Breast epithelium (tissue), 4 donors: ENCODE measurements around the gene BFSP2. TPM values are rescaled to one million over a fixed set of nuclear protein-coding genes. Genes with fewer than 3 reads are reported as not detected.

ENCODE experiments used
- DNase-seq, 2 donors: peaks; one replicate each; pipeline ENCODE4 v3.0.0-alpha.2; 2019; ENCODE audit warnings: low spot score in 2 of 2
- H3K27ac ChIP-seq, 2 donors: fragments of 200-600 bp; sonication (generic) in 1 of 2; one replicate each; pipeline ENCODE4 v1.5.1; 2016 to 2019; ENCODE audit warnings: mild to moderate bottlenecking in 1 of 2
- H3K27me3 ChIP-seq, 2 donors: fragments of 200-600 bp; sonication (generic) in 1 of 2; one replicate each; pipeline versions ENCODE4 v1.5.1 to v1.6.0; 2017 to 2019; ENCODE audit warnings: control low read depth in 1 of 2, mild to moderate bottlenecking in 1 of 2
- H3K36me3 ChIP-seq: fragments of 200-600 bp; one replicate; pipeline ENCODE4 v1.5.1; 2019
- H3K4me1 ChIP-seq, 2 donors: fragments of 200-600 bp; sonication (generic); one replicate each; pipeline ENCODE4 v1.5.1; 2016 to 2019; ENCODE audit warnings: control low read depth in 1 of 2
- H3K4me3 ChIP-seq, 3 donors: fragments of 200-600 bp; sonication (generic); 1 replicate in 2 of 3; 2 replicates in 1 of 3; pipeline ENCODE4 v1.5.1; 2016 to 2019; ENCODE audit warnings: mild to moderate bottlenecking in 3 of 3, moderate library complexity in 2 of 3
- H3K9me3 ChIP-seq, 2 donors: fragments of 200-600 bp; sonication (generic) in 1 of 2; one replicate each; pipeline ENCODE4 v1.5.1; 2016 to 2019; ENCODE audit warnings: control low read depth in 1 of 2
- CTCF ChIP-seq, 3 donors: fragments of 450-650 bp; IDR thresholded peaks; one replicate each; pipeline ENCODE4 v1.5.1; 2016 to 2017; ENCODE audit warnings: antibody characterized with exemption in 3 of 3, mild to moderate bottlenecking in 3 of 3, moderate library complexity in 3 of 3
- POLR2A ChIP-seq: fragments of 450-650 bp; IDR thresholded peaks from one replicate; pipeline ENCODE4 v1.6.1; 2016; ENCODE audit warnings: antibody characterized with exemption, mild to moderate bottlenecking, moderate library complexity
- POLR2AphosphoS5 ChIP-seq, 3 donors: sonication (generic); formaldehyde crosslinking; IDR thresholded peaks; one replicate each; pipeline ENCODE4 v1.6.1; 2017; ENCODE audit warnings: antibody characterized with exemption in 3 of 3
- intact Hi-C: fragments of 100-400 bp; cut with DNase I; formaldehyde crosslinking; loops from one replicate; pipeline ENCODE4 v1.15.1; 2023; ENCODE audit warnings: low total_unique reads
- total RNA-seq, 3 donors: library from RNA; depleted of rRNA; stranded (reverse); fragments of >200 nt; gene quantifications; one replicate each; pipeline ENCODE4 v1.1.0, GENCODE V29; 2016

Gene BFSP2
- total RNA-seq, 3 donors from 2014 or later: not detected

GRCh38 chr3:133487204-133487603 lies 87.3 kb downstream of the BFSP2 start:
- intact Hi-C loops: no loop called here

DNA sequence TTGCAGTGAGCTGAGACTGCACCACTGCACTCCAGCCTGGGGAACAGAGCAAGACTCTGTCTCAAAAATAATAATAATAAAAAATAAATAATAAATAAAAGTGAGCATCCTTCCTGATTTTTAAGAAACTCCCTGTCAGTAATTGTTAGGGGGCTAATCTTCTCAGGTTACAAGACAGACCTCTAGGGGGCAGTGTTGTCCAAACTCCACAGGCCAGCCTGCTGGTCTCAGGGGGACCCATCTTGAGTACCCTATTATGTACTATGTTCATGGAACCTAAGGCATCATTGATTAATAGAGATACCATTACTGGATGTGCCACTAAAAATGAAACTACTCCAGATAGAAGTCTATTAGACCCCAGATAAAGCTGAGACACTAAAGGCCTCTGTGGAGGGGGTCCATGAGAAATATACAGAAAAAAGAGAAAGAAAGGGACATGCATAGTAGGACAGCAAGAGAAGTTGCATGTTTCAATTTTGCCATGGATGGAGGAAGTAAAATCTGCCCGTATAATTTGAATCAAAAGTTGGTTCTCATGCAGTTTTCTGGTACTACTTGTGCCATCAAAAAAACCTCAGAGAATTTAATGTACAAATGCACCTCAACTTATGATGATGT lies 88.2 kb downstream of the BFSP2 start:
- H3K27ac ChIP-seq: no peak overlapping the region
- H3K27me3 ChIP-seq: no peaks in the 10 kb centered on the region
- no peak overlapping the region for H3K4me3 ChIP-seq
- TF ChIP-seq POLR2AphosphoS5 (IDR thresholded peaks at IDR 0.05): no peak
- H3K36me3 ChIP-seq: no peaks in the 10 kb centered on the region
- intact Hi-C loops: no loop called here
- no peaks in the 10 kb centered on the region for H3K4me1 ChIP-seq
- no peak for DNase-seq
- H3K9me3 ChIP-seq: no peaks in the 10 kb centered on the region

More at GRCh38 chr3:133487204-133487603, 87.3 kb downstream of the BFSP2 start:
- DNase-seq: no peak
- Histone ChIP-seq H3K27me3 (no peaks in the 10 kb centered on the region), H3K27ac (no peak overlapping the region), H3K9me3 (no peaks in the 10 kb centered on the region), H3K4me1 (no peaks in the 10 kb centered on the region), H3K4me3 (no peak overlapping the region), H3K36me3 (no peaks in the 10 kb centered on the region)
- TF ChIP-seq POLR2AphosphoS5 (IDR thresholded peaks at IDR 0.05) (no peak), CTCF (IDR thresholded peaks at IDR 0.05) (no peak), POLR2A (no peak)

GRCh38 chr3:133488785-133489367 lies 89.0 kb downstream of the BFSP2 start:
- H3K27ac ChIP-seq: no peak overlapping the region
- H3K36me3 ChIP-seq: no peaks in the 10 kb centered on the region
- TF ChIP-seq POLR2A: no peak
- no peak for TF ChIP-seq POLR2AphosphoS5 (IDR thresholded peaks at IDR 0.05)
- TF ChIP-seq CTCF (IDR thresholded peaks at IDR 0.05): no peak
- H3K4me3 ChIP-seq: no peak overlapping the region
- intact Hi-C loops: no loop called here
- no peaks in the 10 kb centered on the region for H3K27me3 ChIP-seq
- no peak for DNase-seq
- no peaks in the 10 kb centered on the region for H3K9me3 ChIP-seq
- no peaks in the 10 kb centered on the region for H3K4me1 ChIP-seq

- intact Hi-C loops: no loop called here
- no peaks in the 10 kb centered on the region for H3K9me3 ChIP-seq
- TF ChIP-seq POLR2A: no peak
- no peak for TF ChIP-seq CTCF (IDR thresholded peaks at IDR 0.05)
- TF ChIP-seq POLR2AphosphoS5 (IDR thresholded peaks at IDR 0.05): no peak
- no peaks in the 10 kb centered on the region for H3K27me3 ChIP-seq
- DNase-seq: no peak
- no peaks in the 10 kb centered on the region for H3K4me1 ChIP-seq
- no peak overlapping the region for H3K4me3 ChIP-seq
- H3K36me3 ChIP-seq: no peaks in the 10 kb centered on the region
- H3K27ac ChIP-seq: no peak overlapping the region
These were observed 89.7 kb downstream of the BFSP2 start for GRCh38 chr3:133489466-133490085.

- no peaks in the 10 kb centered on the region for H3K27me3 ChIP-seq
- no peaks in the 10 kb centered on the region for H3K9me3 ChIP-seq
- H3K4me3 ChIP-seq: no peak overlapping the region
- H3K27ac ChIP-seq: no peak overlapping the region
- no peaks in the 10 kb centered on the region for H3K4me1 ChIP-seq
- DNase-seq: no peak
- intact Hi-C loops: no loop called here
- TF ChIP-seq CTCF (IDR thresholded peaks at IDR 0.05) (no peak), POLR2AphosphoS5 (IDR thresholded peaks at IDR 0.05) (no peak), POLR2A (no peak)
- no peaks in the 10 kb centered on the region for H3K36me3 ChIP-seq
These were observed 90.9 kb downstream of the BFSP2 start for GRCh38 chr3:133490468-133491351.
